ENCODE results near the gene NUDCD2.

DNA sequence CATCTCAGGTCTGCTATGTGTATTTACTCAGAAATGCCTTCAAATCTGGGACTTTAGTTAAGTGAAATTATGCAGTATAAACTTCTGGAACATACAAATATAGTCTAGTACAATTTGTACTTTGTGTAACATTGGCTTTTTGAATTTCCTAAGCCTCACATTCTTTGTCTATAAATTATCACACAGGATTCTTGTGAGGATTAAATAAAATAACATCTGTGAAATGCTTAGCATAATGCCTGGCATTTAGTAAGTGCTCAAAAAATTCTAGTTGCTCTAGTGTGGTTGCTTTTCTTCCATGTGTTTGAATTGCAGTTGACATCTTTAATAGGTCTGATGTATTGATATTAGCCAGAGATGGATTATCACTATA is 3.1 kb upstream of the NUDCD2 start:
- TF ChIP-seq CTCF (IDR thresholded peaks at IDR 0.05) (no peak), POLR2A (IDR thresholded peaks at IDR 0.05) (no peak)
